Nephron progenitor cell (in vitro differentiated cells): ENCODE measurements around the gene DOK3.

Source experiments
- DNase-seq: peaks from one replicate; pipeline ENCODE4 v3.0.0; 2021
- H3K27ac Mint-ChIP-seq: 2 replicates; pipeline ENCODE4 v1.8.0; 2021; ENCODE audit warnings: mild to moderate bottlenecking, moderate library complexity, mixed read lengths
- H3K27me3 Mint-ChIP-seq: 2 replicates; pipeline ENCODE4 v1.8.0; 2021; ENCODE audit warnings: mild to moderate bottlenecking, low read depth, mixed read lengths; ENCODE audit not compliant: poor library complexity
- H3K36me3 Mint-ChIP-seq: 2 replicates; pipeline ENCODE4 v1.8.0; 2021; ENCODE audit warnings: low read depth, mixed read lengths
- H3K4me1 Mint-ChIP-seq: 2 replicates; pipeline ENCODE4 v1.8.0; 2021; ENCODE audit warnings: mixed read lengths
- H3K4me3 Mint-ChIP-seq: 2 replicates; pipeline ENCODE4 v1.8.0; 2021; ENCODE audit warnings: mild to moderate bottlenecking, moderate library complexity, mixed read lengths
- H3K9me3 Mint-ChIP-seq: 2 replicates; pipeline ENCODE4 v1.8.0; 2021; ENCODE audit warnings: mild to moderate bottlenecking, moderate library complexity, mixed read lengths
- CTCF ChIP-seq: fragments of 200-600 bp; sonication (generic); IDR thresholded peaks from 2 replicates; pipeline ENCODE4 v1.5.0; 2021; ENCODE audit warnings: antibody characterized with exemption

DOK3 gene

DNA sequence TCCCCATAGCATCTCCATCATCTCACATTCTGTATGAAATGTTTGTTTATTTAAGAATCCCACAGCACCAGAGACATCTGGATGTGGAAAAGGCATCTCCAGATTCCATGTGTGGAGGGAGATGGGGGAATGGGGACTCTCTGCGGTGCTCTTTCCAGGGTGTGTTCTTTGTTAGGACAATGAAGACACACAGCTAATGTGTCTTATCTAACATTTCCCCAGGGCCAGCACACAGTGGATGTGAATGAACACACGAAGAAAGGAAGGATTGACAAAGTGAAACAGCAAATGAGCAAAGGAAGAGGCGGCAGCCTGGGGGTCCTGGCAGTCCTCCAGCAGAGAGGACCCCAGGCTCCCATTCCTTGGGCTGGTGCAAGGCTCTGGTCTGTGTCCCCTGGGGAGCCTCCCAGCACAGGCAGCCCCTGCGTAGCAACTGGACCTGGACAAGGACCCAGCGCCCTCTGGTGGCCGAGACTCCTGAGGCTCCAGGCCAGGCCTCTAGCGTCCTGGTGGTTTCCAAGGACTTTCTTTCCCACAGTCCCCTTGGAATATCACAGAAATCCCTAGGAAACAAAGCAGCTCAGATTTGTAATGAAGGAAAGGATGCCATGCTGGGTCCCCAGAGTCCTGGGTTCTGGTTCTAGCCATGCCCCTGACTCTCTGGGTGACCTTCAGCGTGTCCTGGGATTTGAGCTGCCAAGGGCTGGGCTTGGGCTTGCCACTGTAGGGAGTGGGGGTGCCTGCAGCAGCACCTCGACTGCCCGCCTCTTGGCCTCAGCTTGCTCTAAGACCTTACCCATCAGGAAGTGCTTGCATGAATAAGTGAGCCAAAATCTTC, 8.7 kb downstream of the DOK3 start:
- TF ChIP-seq CTCF = peak; percentile 92
- Mint-ChIP-seq H3K4me3 (no peak overlapping the region), H3K4me1 (peaks cover 49% of the 10 kb centered on the region), H3K27ac (no peak overlapping the region), H3K9me3 (no peaks in the 10 kb centered on the region), H3K27me3 (peaks cover 16% of the 10 kb centered on the region), H3K36me3 (no peaks in the 10 kb centered on the region)
- peak; percentile 98 for DNase-seq

- Mint-ChIP-seq H3K27me3 (peaks cover 16% of the 10 kb centered on the region), H3K9me3 (no peaks in the 10 kb centered on the region), H3K4me3 (peak overlapping the region; percentile 71), H3K27ac (peak overlapping the region; percentile 26), H3K36me3 (no peaks in the 10 kb centered on the region), H3K4me1 (peaks cover 58% of the 10 kb centered on the region)
- no peak for DNase-seq
- TF ChIP-seq CTCF = no peak
These were observed 9.8 kb downstream of the DOK3 start for GRCh38 chr5:177499842-177500241.

GRCh38 chr5:177498013-177498787, 11.4 kb downstream of the DOK3 start:
- Mint-ChIP-seq H3K9me3 (no peaks in the 10 kb centered on the region), H3K4me3 (peak overlapping the region; percentile 88), H3K4me1 (peaks cover 74% of the 10 kb centered on the region), H3K27me3 (peaks cover 16% of the 10 kb centered on the region), H3K36me3 (peaks cover under 1% of the 10 kb centered on the region), H3K27ac (peak overlapping the region; percentile 35)
- no peak for TF ChIP-seq CTCF
- peak; percentile 63 for DNase-seq

DNA sequence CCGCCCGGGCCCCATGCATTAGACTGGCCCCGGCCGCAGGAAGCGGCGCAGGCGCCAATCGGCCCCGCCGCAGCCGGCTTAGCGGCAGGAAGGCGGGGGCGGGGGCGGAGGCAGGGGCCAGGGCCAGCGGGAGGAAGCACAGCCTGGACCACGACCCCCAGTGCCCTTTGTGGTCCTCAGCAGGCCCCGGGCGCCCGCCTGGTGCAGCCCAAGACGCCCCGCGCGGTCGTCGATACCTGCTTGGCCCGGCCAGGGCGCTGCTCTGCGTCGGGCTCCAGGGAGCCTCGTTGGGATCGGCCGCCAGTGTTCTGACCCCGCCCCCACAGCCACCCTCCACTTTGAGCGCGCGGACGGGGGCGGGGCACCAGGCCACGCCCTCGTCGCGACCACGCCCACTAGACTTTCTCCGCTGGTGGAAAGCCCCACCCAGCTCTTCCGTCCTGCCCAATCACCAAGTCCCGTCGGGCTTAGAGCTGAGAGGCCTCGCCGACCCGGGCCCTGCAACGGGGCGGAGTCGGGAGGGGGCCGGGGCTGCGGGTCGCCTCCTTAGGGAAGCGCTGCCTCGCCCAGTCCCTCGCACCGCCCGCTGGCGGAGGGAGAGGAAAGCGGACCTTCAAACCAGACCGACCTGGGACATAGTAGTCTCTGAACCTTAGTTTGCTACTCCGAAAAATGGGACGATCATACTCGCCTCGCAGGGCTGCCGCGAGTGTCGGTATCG, 12.2 kb downstream of the DOK3 start, which contains the start of gene PDLIM7:
Gene PDLIM7 (minus strand): TSS at position 313 of the 721 bp plus-strand sequence. CDS start 1,092 bp downstream, outside the sequence.
- no peak for TF ChIP-seq CTCF
- Mint-ChIP-seq H3K27me3 (peaks cover 16% of the 10 kb centered on the region), H3K4me1 (peaks cover 77% of the 10 kb centered on the region), H3K27ac (peak within 1 kb of the TSS; percentile 93), H3K9me3 (no peaks in the 10 kb centered on the region), H3K36me3 (peaks cover 8% of the 10 kb centered on the region), H3K4me3 (peak within 1 kb of the TSS; percentile 89)
- peak; percentile 99 for DNase-seq

DNA sequence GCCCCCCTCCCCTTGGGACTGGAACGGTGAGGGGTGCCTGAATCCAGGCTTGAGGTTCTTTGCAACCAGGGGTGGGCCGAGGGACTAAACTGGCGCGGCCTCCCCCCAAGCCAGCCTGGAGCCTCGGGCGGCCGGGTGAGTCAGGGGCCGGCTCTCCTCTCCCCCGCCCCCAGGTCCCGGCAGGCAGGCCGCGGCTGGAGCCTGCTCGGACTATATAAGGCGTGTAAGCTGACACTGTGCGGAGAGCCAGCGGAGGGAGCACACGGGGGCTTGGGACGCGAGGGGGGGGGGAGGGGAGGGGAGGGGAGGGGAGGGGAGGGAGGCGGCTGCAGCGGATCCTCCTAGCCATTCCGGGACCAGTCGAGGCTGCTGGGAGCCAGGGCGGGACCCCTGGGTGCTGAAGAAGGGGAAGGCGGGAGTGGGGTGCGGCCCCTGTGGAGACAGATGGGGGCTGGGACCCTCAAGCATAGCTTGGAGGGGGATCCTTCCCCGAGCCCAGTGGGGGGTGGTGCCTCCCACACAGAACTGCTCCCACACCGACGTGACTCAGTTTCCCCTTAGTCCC, 12.8 kb downstream of the DOK3 start:
- Mint-ChIP-seq H3K4me3 (peak overlapping the region; percentile 89), H3K27ac (no peak overlapping the region), H3K27me3 (peaks cover 16% of the 10 kb centered on the region), H3K36me3 (peaks cover 8% of the 10 kb centered on the region), H3K9me3 (no peaks in the 10 kb centered on the region), H3K4me1 (peaks cover 72% of the 10 kb centered on the region)
- DNase-seq = peak; percentile 82
- no peak for TF ChIP-seq CTCF
